Inflammatory macrophage (primary cell): Measurements from ENCODE around the gene MYDGF.

Experiments
- DNase-seq, 2 donors: peaks; one replicate each; pipeline ENCODE4 v3.0.0-alpha.2; 2020 to 2022

MYDGF gene

DNA sequence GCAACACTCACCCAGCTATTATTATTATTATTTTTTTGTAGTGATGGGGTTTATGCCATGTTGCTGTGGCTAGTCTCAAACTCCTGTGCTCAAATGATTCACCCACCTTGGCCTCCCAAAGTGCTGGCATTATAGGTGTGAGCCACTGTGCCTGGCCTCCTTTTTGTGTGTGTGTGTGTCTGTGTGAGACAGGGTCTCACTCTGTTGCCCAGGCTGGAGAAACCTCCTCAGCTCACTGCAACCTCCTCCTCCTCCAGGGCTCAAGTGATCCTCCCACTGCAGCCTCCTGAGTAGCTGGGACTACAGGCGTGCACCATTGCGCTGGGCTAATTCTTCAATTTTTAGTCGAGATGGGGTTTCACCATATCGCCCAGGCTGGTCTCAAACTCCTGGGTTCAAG lies 3.6 kb upstream of the MYDGF start:
- no peak for DNase-seq

DNA sequence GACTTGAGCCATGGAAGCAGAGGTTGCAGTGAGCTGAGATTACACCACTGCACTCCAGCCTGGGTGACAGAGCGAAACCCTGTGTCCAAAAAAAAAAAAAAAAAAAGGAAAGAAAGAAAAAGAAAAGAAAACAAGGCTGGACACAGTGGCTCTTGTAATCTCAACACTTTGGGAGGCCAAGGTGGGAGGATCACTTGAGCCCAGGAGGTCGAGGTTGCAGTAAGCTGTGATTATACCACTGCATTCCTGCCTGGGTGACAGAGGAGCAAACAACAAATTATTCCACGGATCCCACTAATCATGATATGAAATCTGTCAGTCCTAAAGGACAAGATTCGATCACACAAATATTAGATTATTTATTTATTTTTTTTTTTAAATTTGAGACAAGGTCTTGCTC lies 3.1 kb upstream of the MYDGF start:
- DNase-seq: no peak

DNA sequence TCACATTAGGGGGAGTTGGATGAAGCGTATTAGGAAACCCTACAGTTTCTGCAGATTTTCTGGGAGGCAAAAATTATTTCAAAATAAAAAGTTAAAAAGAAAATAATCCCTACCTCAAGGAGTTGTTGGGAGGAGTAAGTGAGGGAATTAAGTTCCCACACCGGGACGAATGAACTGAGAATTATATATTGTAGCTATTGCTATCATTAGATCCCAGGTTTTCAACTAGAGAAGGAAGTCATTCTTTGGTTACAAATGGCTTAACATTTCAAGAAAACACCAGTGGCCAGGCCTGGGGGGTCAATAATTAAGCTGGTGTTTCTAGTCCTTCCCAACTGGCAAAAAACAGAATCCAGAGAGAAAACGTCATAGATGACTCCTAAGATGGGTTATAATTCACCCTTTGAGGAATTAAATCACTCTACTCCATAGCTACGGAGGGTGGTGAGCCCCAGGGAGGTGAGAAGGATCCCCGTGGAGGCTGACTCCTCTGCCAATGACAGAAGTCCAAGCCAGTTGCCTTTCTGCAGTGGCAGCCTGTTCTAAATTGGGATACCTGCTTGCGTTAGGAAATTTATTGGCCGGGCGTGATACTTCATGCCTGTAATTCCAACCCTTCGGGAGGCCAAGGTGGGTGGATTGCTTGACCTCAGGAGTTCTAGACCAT lies 1.2 kb upstream of the MYDGF start:
- no peak for DNase-seq

DNA sequence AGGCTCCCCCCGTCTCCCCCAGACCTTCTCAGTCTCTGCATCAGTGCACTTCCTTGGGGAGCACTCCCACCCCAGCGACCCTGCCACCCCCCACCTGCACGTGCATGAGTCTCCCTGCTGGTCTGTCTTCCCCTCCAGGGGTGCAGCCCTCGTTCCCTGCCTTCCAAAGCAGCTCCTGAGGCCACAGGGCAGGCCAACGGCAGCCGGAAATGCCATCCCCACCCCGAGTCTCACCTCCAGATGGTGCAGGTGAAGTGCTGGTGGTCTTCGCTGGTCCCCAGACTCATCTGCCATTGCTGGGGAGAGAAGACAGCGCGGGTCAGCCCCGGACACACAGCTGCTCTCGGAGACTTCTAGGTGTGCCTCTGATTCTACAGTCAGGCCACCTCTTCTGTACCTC lies 5.5 kb downstream of the MYDGF start:
- DNase-seq: no peak

DNA sequence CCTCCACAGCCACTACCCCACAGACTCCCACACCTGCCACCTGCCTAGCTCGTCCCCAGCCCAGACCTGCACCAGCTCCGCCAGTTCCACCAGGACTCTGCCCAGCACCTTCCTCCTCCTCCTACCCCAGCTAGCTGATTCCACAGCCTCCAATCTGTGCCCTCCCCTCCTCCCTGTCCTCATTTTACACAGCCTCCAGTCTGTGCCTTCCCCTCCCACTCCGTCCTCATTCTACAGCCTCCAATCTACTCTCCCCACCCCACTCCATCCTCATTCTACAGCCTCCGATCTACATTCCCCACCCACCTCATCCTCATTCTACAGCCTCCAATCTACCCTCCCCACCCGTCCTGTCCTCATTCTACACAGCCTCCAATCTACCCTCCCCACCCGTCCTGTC lies 7.3 kb downstream of the MYDGF start:
- no peak for DNase-seq

DNA sequence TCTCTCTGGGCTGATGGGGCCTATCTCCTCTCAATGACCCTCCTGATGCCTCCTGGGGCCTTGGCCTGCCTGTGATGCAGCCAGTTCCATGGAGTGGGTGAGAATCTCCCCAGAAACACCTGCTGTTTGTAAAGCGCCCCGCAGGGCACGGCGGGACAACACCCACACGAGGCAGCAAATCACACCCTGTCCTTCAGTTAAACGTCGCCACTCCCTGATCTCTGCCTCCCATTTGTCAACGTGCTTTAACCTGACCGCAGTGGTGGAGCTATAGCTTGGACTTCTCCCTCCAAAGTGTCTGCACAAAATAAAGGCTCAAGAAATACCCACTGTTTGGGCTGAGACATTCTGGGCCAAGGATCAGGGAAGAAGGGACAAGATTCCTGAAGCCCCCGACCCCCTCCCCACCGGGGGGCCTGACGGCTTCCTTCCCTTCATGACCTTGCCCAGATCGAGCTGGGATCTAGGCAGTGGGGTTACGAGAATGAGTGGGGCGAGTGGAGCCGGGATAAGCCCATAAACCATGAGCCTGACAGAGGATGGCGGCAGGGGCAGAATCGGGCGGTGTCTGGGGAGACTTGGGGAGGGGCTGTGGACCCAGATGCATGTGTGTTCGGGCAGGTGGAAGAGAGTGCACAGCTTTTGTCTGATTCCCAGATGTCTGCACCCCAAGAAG lies 8.0 kb downstream of the MYDGF start:
- DNase-seq: no peak

DNA sequence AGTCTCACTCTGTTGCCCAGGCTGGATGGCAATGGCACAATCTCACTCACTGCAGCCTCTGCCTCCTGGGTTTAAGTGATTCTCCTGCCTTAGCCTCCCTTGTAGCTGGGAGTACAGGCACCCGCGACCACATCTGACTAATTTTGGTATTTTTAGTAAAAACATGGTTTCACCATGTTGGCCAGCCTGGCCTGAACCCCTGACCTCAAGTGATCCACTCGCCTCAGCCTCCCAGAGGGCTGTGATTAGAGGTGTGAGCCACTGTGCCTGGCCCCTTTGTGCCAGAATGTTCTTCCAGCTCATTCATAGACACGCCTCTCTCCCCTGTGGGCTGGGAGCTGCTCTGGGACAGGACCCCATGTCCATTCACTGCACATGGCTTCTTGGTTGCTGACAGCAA lies 9.1 kb downstream of the MYDGF start:
- DNase-seq: no peak

DNA sequence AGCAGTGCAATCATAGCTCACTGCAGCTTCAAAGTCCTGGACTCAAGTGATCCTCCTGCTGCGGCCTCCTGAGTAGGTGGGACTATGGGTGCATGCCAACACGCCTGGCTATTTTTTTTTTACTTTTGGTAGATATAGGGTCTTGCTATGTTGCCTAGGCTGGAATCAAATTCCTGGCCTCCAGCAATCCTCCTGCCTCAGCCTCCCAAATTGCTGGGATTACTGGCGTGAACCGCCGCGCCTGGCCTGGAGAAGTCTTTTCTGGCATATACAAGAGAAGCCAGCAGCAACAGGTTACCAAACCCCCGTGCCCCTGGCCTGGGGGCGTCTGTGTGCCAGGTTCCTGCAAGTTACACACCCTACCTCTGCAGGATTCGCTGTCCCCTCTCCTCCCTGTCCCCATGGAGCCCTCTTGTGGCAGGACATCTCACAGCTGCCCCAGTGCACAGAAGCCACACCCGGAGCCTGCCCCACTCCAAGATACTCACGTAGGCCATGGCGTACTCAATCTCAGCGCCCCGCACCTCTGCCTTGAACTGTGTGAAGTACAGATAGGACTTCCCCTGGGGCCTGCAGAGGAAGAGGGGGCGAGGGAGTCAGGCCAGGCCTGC lies 9.9 kb downstream of the MYDGF start:
- peak in 1 of 2 donors; percentile 49 for DNase-seq

DNA sequence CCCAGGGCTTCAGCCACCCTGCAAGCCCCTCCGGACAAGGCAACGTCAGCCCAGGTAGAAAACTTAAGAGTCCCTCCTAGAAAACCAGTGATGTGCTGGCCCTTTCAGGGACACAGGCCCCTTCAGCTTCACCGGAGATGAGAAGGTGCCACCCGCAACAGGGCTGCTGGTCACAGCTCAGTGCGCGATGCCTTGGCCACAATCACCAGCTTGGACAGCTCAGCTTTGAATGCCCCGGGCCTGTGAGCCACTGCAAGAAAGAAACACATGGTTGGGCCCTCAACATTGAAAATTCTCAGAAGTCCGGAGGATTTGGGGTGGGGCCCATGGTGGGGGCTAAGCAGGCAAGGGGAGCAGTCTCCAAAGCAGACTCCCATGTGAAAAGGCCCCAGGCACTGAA lies 12.3 kb downstream of the MYDGF start:
- no peak for DNase-seq

DNA sequence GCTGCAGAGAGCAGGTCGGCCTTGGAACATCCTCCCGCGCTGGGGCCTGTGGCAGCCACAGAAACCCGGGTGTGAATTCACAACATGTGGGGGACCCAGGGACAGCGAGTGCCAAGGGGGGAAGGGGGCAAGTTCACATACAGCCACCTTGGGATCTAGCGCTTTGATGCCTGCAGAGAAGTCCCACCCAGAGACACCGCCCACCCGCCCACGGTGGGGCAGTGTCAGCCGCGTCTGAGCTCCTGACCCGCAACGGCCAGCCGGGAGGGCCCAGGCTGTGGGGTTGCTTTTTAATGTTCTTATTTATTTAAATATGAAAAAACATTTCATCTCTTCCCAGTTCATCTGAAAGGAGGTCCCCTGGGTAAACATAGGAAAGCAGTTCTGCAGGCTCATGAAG lies 12.9 kb downstream of the MYDGF start:
- no peak for DNase-seq

DNA sequence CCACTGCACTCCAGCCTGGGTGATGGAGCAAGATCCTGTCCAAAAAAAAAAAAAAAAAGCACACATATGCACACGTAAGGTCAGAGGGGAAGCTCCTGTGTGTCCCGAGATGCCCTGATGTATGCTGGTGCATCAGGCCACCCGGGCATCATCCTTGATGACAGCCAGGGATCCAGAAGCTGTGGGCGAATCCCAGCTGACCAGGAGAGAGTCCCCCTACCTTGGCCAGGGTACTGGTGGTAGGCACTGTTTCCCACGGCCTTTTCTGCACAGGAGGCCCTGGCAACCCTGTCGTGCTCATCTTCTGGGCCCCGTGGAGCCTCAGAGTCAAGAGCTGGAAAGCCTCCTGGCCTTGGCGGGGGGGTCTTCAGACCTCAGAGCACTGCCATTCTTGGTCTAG lies 14.0 kb downstream of the MYDGF start:
- DNase-seq: no peak

DNA sequence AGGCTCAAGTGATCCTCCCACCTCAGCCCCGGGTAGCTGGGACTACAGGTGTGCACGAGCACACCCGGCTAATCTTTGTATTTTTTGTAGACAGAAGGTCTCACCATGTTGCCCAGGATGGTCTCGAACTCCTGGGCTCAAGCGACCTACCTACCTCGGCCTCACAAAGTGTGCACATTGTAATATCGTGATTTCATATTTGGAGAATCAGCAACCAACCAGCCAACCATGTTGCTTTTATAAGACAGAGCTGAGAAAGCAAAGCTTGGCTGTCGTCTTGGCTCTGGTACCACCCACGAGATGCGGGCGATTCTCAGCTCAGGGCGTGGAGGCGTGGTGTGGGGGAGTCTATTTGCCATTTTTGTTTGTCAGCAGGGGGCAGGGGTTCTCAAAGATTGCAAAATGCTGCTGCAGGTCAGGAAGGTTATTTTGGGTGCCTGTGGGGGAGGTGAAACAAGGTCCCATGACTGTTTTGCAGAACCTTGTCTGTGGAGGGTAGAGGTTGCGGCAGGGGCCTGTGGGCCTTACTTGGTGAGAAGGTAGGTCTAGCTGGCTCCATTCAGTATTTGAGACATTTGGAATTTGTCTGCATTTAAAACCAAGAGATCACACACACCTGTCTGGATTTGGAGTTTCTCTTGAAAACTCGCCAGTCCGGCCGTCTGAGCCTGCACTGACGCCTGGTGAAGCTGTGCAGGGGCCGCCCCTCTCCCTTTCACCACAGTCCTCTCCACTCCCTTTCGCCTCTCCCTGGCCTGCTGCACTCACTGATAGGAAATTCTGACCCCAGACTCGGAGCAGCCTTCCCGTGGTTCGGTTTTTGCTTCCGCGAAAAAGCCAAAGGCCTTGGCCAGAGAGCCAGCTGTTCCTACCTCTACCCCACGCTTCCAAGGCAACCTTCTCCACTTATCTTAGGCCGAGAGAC lies 15.4 kb downstream of the MYDGF start:
- DNase-seq: peak; percentile 50 to 88

DNA sequence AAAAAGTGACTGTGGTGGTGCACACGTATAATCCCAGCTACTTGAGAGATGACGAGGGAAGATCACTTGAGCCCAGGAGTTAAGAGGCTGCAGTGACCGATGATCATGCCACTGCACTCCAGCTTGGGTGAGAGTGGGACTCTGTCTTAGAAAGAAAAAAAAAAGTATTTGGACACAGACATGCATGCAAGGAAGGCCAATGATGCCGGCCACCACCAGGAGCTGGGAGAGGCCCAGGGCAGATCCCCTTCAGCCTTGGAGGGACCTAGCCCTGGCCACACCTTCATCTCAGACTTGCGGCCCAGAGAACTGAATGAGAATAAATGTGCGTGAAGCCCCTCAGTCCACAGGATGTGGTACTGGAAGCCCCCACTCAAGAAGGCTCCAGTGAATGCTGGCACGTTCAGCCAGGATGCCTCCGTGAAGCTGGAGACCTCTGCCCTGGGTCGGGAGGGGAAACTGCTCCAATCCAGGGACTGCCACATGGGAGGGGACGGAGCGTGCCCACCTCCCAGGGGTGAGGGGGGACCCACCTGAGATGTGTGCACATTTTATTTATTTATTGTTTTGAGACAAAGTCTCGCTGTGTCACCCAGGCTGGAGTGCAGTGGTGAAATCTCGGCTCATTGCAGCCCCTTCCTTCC lies 16.2 kb downstream of the MYDGF start:
- DNase-seq: no peak

DNA sequence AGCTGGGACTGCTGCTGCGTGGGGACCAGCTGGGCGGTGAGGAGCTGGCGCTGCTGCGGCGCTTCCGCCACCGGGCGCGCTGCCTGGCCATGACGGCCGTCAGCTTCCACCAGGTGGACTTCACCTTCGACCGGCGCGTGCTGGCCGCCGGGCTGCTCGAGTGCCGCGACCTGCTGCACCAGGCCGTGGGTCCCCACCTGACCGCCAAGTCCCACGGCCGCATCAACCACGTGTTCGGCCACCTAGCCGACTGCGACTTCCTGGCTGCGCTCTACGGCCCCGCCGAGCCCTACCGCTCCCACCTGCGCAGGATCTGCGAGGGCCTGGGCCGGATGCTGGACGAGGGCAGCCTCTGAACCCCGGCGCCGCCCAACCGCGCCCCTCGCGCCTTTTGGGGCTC lies 18.1 kb downstream of the MYDGF start:
- no peak for DNase-seq

DNA sequence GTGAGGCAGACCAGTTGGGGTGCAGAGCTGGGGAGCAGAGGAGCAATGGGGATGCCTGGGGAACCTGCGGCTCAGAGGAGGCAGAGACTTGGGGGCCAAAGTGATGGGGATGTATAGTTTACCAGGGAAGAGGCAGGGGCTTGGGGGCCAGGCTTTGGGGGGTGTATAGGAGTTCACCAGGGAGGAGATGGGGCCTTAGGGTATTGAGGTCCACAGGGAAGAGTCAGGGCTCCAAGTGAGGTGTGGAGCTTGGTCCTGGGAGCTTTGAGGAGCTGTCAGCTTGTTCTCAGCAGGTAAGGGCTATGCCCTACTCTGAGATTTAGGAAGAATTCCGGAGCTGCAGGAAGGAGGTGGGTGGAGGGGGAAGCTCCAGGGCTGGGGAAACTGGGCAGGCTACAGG lies 20.0 kb downstream of the MYDGF start:
- DNase-seq: no peak

DNA sequence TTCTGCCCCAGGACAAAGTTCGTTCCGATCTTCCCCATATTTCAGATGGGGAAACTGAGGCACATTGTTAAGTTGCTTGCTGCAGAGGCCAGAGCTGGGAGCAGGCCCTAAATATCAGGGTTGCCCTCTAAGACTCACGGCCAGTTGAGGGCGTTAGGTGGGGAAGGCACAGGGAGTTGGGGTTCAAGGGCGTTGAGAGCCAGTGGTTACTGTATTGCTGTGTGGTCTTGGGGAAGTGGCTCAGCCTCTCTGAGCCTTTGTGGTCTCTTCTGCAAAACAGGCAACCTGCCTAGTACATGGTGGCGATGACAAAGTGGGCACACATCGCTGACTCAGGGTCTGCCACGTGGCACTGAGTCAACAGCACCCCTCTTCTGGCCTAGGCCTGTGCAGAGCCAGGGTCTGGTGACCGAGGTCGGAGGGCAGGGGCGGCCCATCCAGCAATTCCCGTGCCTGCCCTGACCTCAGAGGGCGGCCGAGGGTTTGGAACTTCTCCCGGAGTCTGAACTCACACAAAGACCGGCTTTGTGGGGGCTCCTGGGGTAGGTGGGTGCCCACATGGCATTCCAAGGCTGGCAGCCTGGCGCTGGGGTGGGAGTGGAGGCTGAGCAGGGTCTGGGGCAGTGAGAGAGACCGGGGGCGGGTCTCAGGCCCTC lies 20.6 kb downstream of the MYDGF start:
- DNase-seq: peak; percentile 11 to 44

DNA sequence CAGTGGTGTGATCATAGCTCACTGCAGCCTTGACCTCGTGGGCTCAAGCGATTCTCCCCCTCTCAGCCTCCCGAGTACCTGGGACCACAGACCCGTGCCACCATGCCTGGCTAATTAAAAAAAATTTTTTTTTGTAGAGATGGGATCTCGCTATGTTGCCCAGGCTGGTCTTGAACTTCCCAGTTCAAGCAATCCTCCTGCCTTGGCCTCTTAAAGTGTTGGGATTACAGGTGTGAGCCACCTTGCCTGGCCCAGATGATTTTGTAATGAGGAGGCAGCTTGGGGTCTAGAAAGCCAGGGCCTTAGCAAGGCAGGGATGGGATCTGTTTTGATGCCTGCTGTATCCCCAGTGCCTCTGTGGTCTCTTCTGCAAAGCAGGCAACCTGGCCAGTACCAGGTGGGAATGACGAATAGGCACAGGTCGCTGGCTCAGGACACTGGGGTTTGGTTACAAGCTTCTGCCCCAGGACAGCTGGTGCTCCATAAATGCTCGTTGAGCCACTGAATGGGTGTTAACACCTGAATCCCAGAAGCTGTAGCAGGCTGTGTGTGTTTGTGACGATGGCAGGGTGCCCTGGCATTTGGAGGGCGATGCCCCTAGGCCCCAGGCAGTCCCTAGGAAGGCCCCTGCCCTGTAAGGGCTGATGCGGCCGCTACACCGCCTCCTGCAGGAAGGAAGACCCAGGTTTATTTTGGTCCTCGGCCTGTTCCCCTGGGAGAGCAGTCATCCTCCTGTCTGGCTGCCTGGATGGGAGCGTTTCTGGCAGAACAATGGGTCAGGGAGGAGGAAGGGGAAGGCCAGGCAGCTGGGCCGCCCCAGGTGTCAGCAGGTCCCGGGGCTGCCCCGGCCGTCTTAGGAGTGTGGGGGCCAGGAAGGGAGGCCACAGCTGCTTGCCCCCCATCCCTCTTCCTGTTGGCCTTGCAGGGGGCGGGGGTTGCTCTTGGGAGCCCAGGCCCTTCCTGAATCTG lies 22.2 kb downstream of the MYDGF start:
- no peak for DNase-seq

DNA sequence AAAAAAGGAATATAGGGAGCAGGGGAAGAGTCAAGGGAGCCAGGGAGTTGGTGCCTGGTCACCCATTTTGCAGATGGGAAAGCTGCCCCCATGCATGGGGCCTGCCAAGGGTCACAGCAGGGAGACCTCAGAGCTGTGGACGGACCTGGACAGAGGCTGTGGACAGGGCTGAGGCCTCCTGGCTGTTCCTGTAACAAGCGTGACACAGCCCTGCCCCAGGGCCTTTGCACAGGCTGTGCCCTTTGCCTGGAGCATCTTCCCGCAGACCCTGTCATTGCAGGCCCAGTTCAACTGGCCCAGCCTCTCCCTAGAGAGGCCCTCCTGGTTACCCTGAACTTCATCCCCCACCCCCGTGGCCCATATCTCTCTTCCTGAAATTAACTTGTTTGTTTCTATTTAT lies 24.4 kb downstream of the MYDGF start:
- DNase-seq: no peak

DNA sequence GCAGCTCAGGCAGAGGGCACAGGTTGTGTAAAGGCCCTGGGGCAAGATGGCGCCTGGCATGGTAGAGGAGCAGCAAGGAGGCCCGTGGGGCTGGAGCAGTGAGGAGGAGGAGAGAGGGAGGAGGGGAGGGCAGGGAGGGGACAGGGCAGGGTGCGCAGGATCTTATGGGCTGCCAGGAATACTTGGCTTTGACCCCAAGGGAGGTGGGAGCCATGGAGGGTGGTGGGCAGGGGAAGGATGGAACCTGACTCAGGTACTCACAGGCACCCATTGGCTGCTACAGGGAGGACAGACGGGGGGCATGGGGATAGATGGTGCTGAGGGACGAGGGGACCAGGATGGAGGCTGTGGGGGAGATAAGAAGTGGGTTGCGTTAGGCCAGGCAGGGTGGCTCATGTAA lies 27.5 kb downstream of the MYDGF start:
- DNase-seq: no peak

DNA sequence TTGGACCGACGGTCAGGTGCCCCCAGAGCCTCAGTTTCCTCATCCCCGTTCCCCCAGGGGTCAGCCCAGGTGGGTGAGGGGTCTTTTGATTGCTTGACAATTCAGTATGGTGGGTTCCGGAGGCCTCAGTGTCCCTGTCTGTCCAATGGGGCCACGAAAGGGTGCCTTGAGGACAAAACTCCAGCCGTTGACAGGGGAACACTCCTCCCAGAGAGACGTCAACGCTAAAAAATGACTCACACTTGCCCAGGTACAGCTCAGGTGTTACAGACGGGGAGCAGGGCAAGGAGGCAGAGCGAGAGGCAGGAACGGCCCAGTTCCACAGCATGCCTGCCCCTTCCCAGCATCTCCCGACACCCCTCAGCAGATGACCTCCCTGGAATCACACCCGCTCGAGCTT lies 29.0 kb downstream of the MYDGF start:
- DNase-seq: no peak
